Measurements from ENCODE around the gene TAS2R13.

TAS2R13 gene

DNA sequence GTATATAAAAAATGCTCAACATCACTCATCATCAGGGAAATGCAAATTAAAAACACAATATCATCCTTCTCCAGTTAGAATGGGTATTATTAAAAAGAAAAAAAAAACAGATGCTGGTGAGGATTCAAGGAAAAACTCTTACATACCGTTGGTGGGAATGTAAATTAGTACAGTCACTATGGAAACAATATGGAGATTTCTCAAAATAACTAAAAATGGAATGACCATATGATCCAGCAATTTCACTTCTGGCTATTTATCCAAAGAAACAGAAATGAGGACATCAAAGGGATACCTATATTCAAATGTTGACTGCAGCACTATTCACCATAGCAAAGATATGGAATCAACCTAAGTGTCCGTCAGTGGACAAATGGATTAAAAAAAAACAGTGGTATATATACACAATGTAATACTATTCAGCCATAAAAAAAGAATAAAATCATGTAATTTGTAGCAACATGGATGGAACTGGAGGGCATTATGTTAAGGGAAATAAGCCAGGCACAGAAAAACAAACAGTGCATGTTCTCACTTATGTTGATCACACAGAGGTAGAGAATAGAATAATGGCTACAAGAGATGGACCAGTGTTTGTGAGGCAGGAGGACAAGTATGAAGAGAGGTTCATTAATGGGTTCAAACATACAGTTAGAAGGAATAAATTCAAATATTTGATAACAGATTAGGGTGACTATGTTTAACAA, 45.7 kb downstream of the TAS2R13 start:
- no peak for DNase-seq

DNA sequence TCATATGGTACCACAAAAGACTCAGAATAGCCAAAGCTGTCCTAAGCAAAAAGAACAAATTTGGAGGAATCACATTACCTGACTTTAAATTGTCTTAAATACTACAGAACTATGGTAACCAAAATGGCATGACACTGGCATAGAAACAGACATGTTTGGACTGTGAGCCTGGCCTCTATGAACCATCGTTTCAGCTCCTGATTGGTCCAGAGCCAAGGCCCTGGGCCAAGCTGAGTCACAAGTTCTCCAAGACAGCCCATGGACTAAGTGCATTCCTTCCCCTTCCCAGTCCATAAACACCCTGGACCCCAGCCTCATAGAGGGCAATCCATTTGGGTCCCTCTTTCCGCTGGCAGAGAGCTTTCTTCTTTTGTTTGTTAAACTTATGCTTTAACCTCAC, 48.0 kb downstream of the TAS2R13 start:
- DNase-seq = no peak

Data from stimulated activated CD8-positive, alpha-beta memory T cell treated with anti-CD3 and anti-CD28 coated beads, Interleukin-4, amount 100 ng/mL, for 48 hours (primary cell).